Psoas muscle (tissue), 8 donors: ENCODE measurements around the gene BCL2A1. TPM values are rescaled to one million over a fixed set of nuclear protein-coding genes. Genes with fewer than 3 reads are reported as not detected.
A peak's percentile ranks its signal among the peaks of the same experiment; 100 is the strongest.

Experiments used
- ATAC-seq, 4 donors: fragments of 200-7000 bp; cut with Tn5 transposase; one replicate each; pipeline ENCODE4 v1.9.1; 2020; ENCODE audit warnings: moderate library complexity in 3 of 4, mild to moderate bottlenecking in 2 of 4
- DNase-seq, 2 donors: peaks; one replicate each; pipeline ENCODE4 v3.0.0-alpha.2; 2020
- H3K27ac ChIP-seq: fragments of 200-600 bp; one replicate; pipeline ENCODE4 v1.8.0; 2022
- H3K27me3 ChIP-seq, 3 donors: fragments of 200-600 bp in 1 of 3; one replicate each; pipeline versions ENCODE4 v1.6.1 to v1.8.0; 2013 to 2022; ENCODE audit warnings: low read length in 2 of 3, mild to moderate bottlenecking in 2 of 3, moderate library complexity in 1 of 3; ENCODE audit not compliant: insufficient read depth in 3 of 3
- H3K36me3 ChIP-seq, 2 donors: fragments of 200-600 bp in 1 of 2; one replicate each; pipeline versions ENCODE4 v1.6.1 to v1.8.0; 2013 to 2022; ENCODE audit warnings: low read depth in 1 of 2, mild to moderate bottlenecking in 1 of 2, moderate library complexity in 1 of 2; ENCODE audit not compliant: insufficient read depth in 1 of 2
- H3K4me1 ChIP-seq: fragments of 200-600 bp; one replicate; pipeline ENCODE4 v1.8.0; 2022
- H3K4me3 ChIP-seq: fragments of 200-600 bp; one replicate; pipeline ENCODE4 v1.8.0; 2022; ENCODE audit warnings: mild to moderate bottlenecking
- H3K9me3 ChIP-seq: fragments of 200-600 bp; one replicate; pipeline ENCODE4 v1.8.0; 2022
- WGBS, 3 donors: extraction: QIAGEN DNeasy Blood & Tissue Kit; methylation state at CpG; one replicate each; pipeline versions ENCODE4 v1.1.6 to v1.1.7; 2013; 5-methylcytosine and 5-hydroxymethylcytosine counted together
- intact Hi-C, 2 donors: fragments of 100-400 bp; cut with DNase I; formaldehyde crosslinking; loops; one replicate each; pipeline versions ENCODE4 v1.11.0 to v1.14.2; 2022
- polyA plus RNA-seq, 3 donors: library from polyadenylated mRNA; stranded (reverse); fragments of 200-250 nt; gene quantifications; one replicate each; pipeline ENCODE4 v1.2.3, GENCODE V29; 2013
- total RNA-seq, 4 donors: library from RNA; stranded (reverse); fragmentation: NEBNext Ultra II Directional in 2 of 4; extraction: Animal tissue kit (Norgen Biotek cat#: 25700) in 2 of 4; gene quantifications; one replicate each; pipeline versions ENCODE4 v1.2.1 to v1.2.4, GENCODE V29; 2021 to 2023
- TF ChIP-seq, protein P1 (sequence below): fragments of 200-600 bp; IDR thresholded peaks from one replicate; pipeline ENCODE4 v1.8.0; 2022; ENCODE audit warnings: antibody characterized with exemption
- donor health status: healthy with polysubstance abuse.
- donor health status: DM: no; HTN: no; CAD: no; lungs with moderate emphysema.
- donor health status: Bipolar disorder and iron deficiency.
- donor health status: healthy.
- donor health status: DM: yes; HTN: yes; CAD: no.
- donor health status: DM: no; HTN: no; CAD: no.
- donor health status: DM: no; HTN: no; CAD: no.
- donor health status: DM: yes; HTN: yes; CAD: no.

BCL2A1 gene
- total and polyA plus RNA-seq, 7 donors: 0.18 to 1.2 (median 1.0) TPM; not detected in 1

DNA sequence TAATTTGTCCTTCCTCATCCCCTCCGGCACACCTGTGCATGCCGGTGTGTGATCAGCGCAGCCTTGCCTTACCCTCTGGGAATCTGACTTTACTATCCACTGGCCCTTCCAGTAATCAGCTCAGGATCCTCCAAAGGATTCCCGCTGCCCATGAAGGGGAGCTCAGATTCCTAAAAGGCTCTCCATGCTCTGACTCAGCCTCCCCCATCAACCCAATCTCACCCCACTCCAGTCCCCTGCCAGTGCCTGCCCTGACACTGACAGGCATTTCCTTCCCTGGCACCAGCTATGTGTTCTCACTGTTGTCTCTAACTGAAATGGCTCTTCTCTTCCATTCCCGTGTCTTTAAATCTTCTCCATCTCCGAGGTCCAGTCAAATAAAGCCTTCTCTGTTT, 7.3 kb upstream of the BCL2A1 start:
- ATAC-seq (peak in 2 of 4 donors; percentile 35 to 37), DNase-seq (no peak)
- Histone ChIP-seq H3K4me3 (no peak overlapping the region), H3K27me3 (no peaks in the 10 kb centered on the region), H3K27ac (peak overlapping the region; percentile 67), H3K4me1 (no peaks in the 10 kb centered on the region), H3K9me3 (no peaks in the 10 kb centered on the region), H3K36me3 (no peaks in the 10 kb centered on the region)
- TF ChIP-seq, protein P1, sequence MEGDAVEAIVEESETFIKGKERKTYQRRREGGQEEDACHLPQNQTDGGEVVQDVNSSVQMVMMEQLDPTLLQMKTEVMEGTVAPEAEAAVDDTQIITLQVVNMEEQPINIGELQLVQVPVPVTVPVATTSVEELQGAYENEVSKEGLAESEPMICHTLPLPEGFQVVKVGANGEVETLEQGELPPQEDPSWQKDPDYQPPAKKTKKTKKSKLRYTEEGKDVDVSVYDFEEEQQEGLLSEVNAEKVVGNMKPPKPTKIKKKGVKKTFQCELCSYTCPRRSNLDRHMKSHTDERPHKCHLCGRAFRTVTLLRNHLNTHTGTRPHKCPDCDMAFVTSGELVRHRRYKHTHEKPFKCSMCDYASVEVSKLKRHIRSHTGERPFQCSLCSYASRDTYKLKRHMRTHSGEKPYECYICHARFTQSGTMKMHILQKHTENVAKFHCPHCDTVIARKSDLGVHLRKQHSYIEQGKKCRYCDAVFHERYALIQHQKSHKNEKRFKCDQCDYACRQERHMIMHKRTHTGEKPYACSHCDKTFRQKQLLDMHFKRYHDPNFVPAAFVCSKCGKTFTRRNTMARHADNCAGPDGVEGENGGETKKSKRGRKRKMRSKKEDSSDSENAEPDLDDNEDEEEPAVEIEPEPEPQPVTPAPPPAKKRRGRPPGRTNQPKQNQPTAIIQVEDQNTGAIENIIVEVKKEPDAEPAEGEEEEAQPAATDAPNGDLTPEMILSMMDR: no peak
- WGBS, 3 donors: 66 to 73% (median 69%) methylated on average over 6 of the region's 6 CpGs
- intact Hi-C loops: no loop called here

DNA sequence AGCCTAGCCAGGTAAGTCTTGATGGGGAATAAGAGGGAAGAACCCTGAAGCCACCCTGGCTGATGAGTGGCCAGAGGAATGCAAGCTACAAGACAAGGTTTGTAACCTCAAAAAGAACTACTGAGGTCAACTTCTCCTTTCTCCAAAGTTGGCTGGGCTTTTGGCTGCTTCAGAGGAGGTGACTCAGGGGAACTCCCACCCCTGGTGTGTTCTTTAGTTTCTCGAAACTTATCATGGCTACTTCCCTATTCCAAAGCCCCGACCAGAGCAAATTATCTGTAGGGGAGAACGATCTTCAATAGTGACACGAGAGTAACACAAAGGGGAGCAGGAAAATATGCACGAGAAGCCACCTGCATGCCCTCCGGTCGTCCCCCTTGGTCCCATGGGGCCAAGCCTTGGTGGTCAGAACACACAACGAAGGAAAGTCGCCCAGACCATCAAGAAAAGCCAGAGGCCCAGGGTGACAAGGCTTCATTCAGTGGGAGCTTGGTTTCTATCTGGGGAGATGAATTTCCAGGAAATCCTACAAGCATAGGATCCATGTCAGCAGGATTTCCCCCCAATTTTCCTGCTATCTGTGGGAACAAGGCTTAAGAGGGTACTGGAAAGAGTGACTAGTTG, 6.5 kb upstream of the BCL2A1 start:
- Histone ChIP-seq H3K4me3 (no peak overlapping the region), H3K27me3 (no peaks in the 10 kb centered on the region), H3K4me1 (no peaks in the 10 kb centered on the region), H3K36me3 (no peaks in the 10 kb centered on the region), H3K9me3 (no peaks in the 10 kb centered on the region), H3K27ac (peak overlapping the region; percentile 67)
- DNase-seq (no peak), ATAC-seq (no peak)
- intact Hi-C loops: no loop called here
- WGBS, 3 donors: 74 to 79% (median 75%) methylated on average over 9 of the region's 9 CpGs
- TF ChIP-seq, protein P1: no peak

DNA sequence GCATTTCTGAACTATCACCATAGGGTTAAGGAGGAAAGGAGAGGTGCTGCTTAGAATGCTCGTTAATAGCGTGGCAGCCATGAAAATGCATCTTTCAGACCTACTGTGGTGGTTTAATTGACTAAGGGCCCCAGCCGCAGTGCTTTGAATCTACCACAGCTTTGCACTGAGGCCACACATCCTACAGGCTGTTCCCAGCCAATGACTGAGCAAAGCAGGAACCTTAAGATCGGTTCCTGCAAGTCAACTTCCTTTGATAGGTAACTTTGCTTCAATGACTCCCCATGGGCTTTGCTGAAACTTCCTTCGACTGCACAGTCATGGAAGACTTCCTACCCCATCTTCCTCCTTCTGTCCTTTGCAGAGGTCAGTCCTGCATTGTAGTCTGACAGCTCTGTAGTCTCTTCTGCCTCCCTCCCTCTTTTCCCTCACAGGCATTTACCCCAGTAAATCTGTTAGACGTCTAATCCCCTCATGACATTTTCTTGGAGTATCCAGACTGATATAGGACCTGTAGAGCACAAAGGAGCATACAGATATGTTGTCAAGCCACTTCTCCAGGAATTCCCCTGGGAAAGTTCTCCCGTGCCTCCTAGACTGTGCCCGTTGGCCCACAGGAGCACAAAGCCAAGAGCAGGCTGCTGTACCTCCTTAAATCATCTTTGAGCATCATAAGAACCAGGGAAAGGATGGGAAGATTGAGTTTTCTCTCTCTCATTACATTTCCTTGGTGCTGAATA, 2.6 kb upstream of the BCL2A1 start:
- TF ChIP-seq, protein P1: no peak
- intact Hi-C loops: no loop called here
- Histone ChIP-seq H3K9me3 (no peaks in the 10 kb centered on the region), H3K4me3 (no peak overlapping the region), H3K27me3 (no peaks in the 10 kb centered on the region), H3K27ac (no peak overlapping the region), H3K36me3 (no peaks in the 10 kb centered on the region), H3K4me1 (no peaks in the 10 kb centered on the region)
- DNase-seq (no peak), ATAC-seq (no peak)
- 46 to 57% (median 54%) methylated on average over 8 of the region's 8 CpGs for WGBS, 3 donors

DNA sequence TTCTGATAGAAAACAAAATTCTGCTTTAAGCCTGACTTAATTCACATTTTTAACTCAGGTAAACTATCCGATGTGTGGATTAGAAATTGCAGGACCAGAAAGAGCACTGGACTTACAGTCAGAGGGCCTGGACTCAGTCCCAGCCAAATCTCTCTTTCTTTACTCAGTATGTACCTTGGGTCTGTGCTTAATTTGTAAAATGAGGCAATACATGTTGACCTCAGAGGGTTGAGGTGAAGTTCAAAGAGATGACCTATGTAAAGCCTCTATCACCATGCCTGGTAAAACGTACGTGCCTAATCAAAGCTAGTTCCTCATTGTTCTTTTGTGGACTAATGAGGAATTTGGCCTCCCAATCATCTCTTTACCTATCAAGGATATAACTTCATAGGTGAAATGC, 1.9 kb upstream of the BCL2A1 start:
- H3K27me3 ChIP-seq: no peaks in the 10 kb centered on the region
- 68 to 74% (median 73%) methylated on average over 3 of the region's 3 CpGs for WGBS, 3 donors
- H3K27ac ChIP-seq: no peak overlapping the region
- no peak overlapping the region for H3K4me3 ChIP-seq
- intact Hi-C loops: no loop called here
- H3K9me3 ChIP-seq: no peaks in the 10 kb centered on the region
- ATAC-seq (no peak), DNase-seq (no peak)
- H3K36me3 ChIP-seq: no peaks in the 10 kb centered on the region
- TF ChIP-seq, protein P1: no peak
- no peaks in the 10 kb centered on the region for H3K4me1 ChIP-seq
